Endothelial cell of umbilical vein (primary cell): ENCODE data around the gene HDGFL2. TPM values are rescaled to one million over a fixed set of nuclear protein-coding genes. Genes with fewer than 3 reads are reported as not detected.

Source experiments
- BruUV-seq: library from RNA; stranded (reverse); fragments of 400-500 nt; replicated peaks from 2 replicates; lab custom pipeline; 2021; lab: Mats Ljungman, UMichigan
- CTCF ChIA-PET: fragments of 300-600, 350-600 bp; sonication (Branson Sonifier 250); formaldehyde crosslinking; loops from one replicate; lab custom pipeline; 2021; ENCODE audit warnings: antibody characterized with exemption, inconsistent platforms; lab: Charles Lee
- POLR2A ChIA-PET: fragments of 300-600, 350-600 bp; sonication (Branson Sonifier 250); formaldehyde crosslinking; loops from one replicate; lab custom pipeline; 2021; ENCODE audit warnings: antibody characterized with exemption, inconsistent platforms; lab: Charles Lee
- DNase-seq: peaks from one replicate; pipeline ENCODE4 v3.0.0-alpha.2; 2011; ENCODE audit warnings: low read depth, low spot score
- FAIRE-seq: peaks from 2 replicates; lab custom pipeline; 2011; peaks lifted over from hg19 to GRCh38; lab: Jason Lieb, UNC
- H2AFZ ChIP-seq: 2 replicates; pipeline ENCODE4 v1.6.0; 2012; ENCODE audit warnings: low read depth, low read length, control low read depth, inconsistent platforms
- H3K27ac ChIP-seq: 2 replicates; pipeline ENCODE4 v1.5.1; 2011; ENCODE audit warnings: low read depth, mild to moderate bottlenecking, control low read depth, low read length, moderate library complexity; ENCODE audit not compliant: insufficient read depth
- H3K27me3 ChIP-seq, 2 experiments: 2 replicates each; pipeline versions ENCODE4 v1.6.0 to v1.6.1; 2011; ENCODE audit warnings: low read length in 2 of 2, mixed read lengths in 1 of 2; ENCODE audit not compliant: control insufficient read depth in 2 of 2, insufficient read depth in 2 of 2
- H3K36me3 ChIP-seq, 2 experiments: 2 replicates in 1 of 2; 3 replicates in 1 of 2; pipeline ENCODE4 v1.5.1; 2011; ENCODE audit warnings: low read length in 2 of 2, mild to moderate bottlenecking in 1 of 2, moderate library complexity in 1 of 2; ENCODE audit not compliant: control insufficient read depth in 2 of 2, insufficient read depth in 2 of 2; ENCODE audit errors: extremely low read depth in 1 of 2
- H3K4me1 ChIP-seq: 3 replicates; pipeline ENCODE4 v1.5.1; 2011; ENCODE audit warnings: mild to moderate bottlenecking, low read length; ENCODE audit not compliant: control insufficient read depth, insufficient read depth; ENCODE audit errors: extremely low read depth
- H3K4me2 ChIP-seq: 2 replicates; pipeline ENCODE4 v1.6.1; 2011; ENCODE audit warnings: low read length, control low read depth, mixed read lengths; ENCODE audit not compliant: insufficient read depth
- H3K4me3 ChIP-seq, 3 experiments: fragments of 200-600 bp in 1 of 3; sonication (generic), shearing (Covaris generic) in 1 of 3; replicated peaks in 1 of 3; 2 replicates each; pipeline ENCODE4 v1.5.1; 2011 to 2016; ENCODE audit warnings: control low read depth in 3 of 3, low read length in 3 of 3, mild to moderate bottlenecking in 2 of 3, inconsistent platforms in 1 of 3, low read depth in 1 of 3, moderate library complexity in 1 of 3; ENCODE audit not compliant: insufficient read depth in 1 of 3
- H3K79me2 ChIP-seq: 2 replicates; pipeline ENCODE4 v1.6.0; 2012; ENCODE audit warnings: low read length, inconsistent platforms; ENCODE audit not compliant: control insufficient read depth, insufficient read depth
- H3K9ac ChIP-seq: replicated peaks from 2 replicates; pipeline ENCODE3; 2011; ENCODE audit warnings: low read length, control low read depth; ENCODE audit not compliant: insufficient read depth; ENCODE audit errors: extremely low read depth
- H3K9me1 ChIP-seq: replicated peaks from 3 replicates; pipeline ENCODE4 v1.6.0; 2011; ENCODE audit warnings: mild to moderate bottlenecking, low read length; ENCODE audit not compliant: control insufficient read depth, insufficient read depth; ENCODE audit errors: extremely low read depth
- H3K9me3 ChIP-seq: replicated peaks from 2 replicates; pipeline ENCODE4 v1.5.1; 2012; ENCODE audit warnings: low read length, inconsistent platforms; ENCODE audit not compliant: control insufficient read depth, insufficient read depth
- H4K20me1 ChIP-seq: replicated peaks from 2 replicates; pipeline ENCODE3; 2011; ENCODE audit warnings: mild to moderate bottlenecking, low read length; ENCODE audit not compliant: control insufficient read depth, insufficient read depth; ENCODE audit errors: extremely low read depth
- CTCF ChIP-seq, 2 donors: IDR thresholded peaks; 1 replicate in 1 of 2; 2 replicates in 1 of 2; pipeline ENCODE4 v1.5.1; 2011; ENCODE audit warnings: low read length in 2 of 2, mild to moderate bottlenecking in 2 of 2, moderate library complexity in 2 of 2, control low read depth in 1 of 2, inconsistent platforms in 1 of 2, low read depth in 1 of 2; ENCODE audit not compliant: insufficient read depth in 1 of 2; ENCODE audit errors: extremely low read depth in 1 of 2
- EZH2 ChIP-seq: IDR thresholded peaks from 2 replicates; pipeline ENCODE4 v1.6.1; 2012; ENCODE audit warnings: borderline replicate concordance, low read depth, mild to moderate bottlenecking, moderate library complexity, low read length, inconsistent platforms; ENCODE audit not compliant: severe bottlenecking
- FOS ChIP-seq: IDR thresholded peaks from 2 replicates; pipeline ENCODE4 v1.6.1; 2011; ENCODE audit warnings: mild to moderate bottlenecking, low read length, moderate library complexity, borderline replicate concordance; ENCODE audit not compliant: insufficient read depth
- GATA2 ChIP-seq: IDR thresholded peaks from 2 replicates; pipeline ENCODE4 v1.7.0; 2011; ENCODE audit warnings: low read depth, mild to moderate bottlenecking, moderate library complexity, mixed read lengths, low read length; ENCODE audit not compliant: insufficient read length, insufficient read depth
- JUN ChIP-seq: IDR thresholded peaks from 2 replicates; pipeline ENCODE4 v1.6.1; 2011; ENCODE audit warnings: borderline replicate concordance, low read depth; ENCODE audit not compliant: insufficient read length, insufficient read depth
- MAX ChIP-seq: IDR thresholded peaks from 2 replicates; pipeline ENCODE4 v1.6.1; 2011; ENCODE audit not compliant: insufficient read depth, insufficient read length
- MYC ChIP-seq: IDR thresholded peaks from one replicate; pipeline ENCODE4 v1.6.1; 2011; ENCODE audit warnings: mild to moderate bottlenecking, low read depth, low read length
- POLR2A ChIP-seq: IDR thresholded peaks from 2 replicates; pipeline ENCODE4 v1.6.1; 2012; ENCODE audit warnings: low read depth, mild to moderate bottlenecking, control low read depth, low read length
- POLR2AphosphoS5 ChIP-seq: IDR thresholded peaks from 2 replicates; pipeline ENCODE4 v1.6.1; 2012; ENCODE audit warnings: low read depth, mild to moderate bottlenecking, control low read depth, low read length, moderate library complexity; ENCODE audit not compliant: insufficient read depth
- dilution Hi-C: fragments of 300-500 bp; cut with MboI; formaldehyde crosslinking; loops from one replicate; pipeline ENCODE4 v1.15.0; 2019; ENCODE audit warnings: low sequenced_read_pairs; ENCODE audit not compliant: extremely low pct_ligation_motif_present
- intact Hi-C: fragments of 100-400 bp; cut with micrococcal nuclease; formaldehyde crosslinking; loops from one replicate; pipeline ENCODE4 v1.10.0; 2022
- polyA plus RNA-seq, 4 experiments: library from polyadenylated mRNA; depleted of rRNA in 3 of 4; stranded (reverse) in 3 of 4; unstranded in 1 of 4; fragments of >200 nt; gene quantifications; 2 replicates each; pipeline versions ENCODE4 v1.2.1 to v1.2.3, GENCODE V29; 2011 to 2012; ENCODE audit warnings: missing spikeins in 1 of 4
- total RNA-seq: library from RNA; stranded (reverse); gene quantifications from 2 replicates; pipeline ENCODE4 v1.2.3, GENCODE V29; 2021

Gene HDGFL2
- total and polyA plus RNA-seq, 2 donors (not counting 3 experiments of a cell fraction or from before 2014, with no cell fraction given) = 39.1 to 79.6 TPM

DNA sequence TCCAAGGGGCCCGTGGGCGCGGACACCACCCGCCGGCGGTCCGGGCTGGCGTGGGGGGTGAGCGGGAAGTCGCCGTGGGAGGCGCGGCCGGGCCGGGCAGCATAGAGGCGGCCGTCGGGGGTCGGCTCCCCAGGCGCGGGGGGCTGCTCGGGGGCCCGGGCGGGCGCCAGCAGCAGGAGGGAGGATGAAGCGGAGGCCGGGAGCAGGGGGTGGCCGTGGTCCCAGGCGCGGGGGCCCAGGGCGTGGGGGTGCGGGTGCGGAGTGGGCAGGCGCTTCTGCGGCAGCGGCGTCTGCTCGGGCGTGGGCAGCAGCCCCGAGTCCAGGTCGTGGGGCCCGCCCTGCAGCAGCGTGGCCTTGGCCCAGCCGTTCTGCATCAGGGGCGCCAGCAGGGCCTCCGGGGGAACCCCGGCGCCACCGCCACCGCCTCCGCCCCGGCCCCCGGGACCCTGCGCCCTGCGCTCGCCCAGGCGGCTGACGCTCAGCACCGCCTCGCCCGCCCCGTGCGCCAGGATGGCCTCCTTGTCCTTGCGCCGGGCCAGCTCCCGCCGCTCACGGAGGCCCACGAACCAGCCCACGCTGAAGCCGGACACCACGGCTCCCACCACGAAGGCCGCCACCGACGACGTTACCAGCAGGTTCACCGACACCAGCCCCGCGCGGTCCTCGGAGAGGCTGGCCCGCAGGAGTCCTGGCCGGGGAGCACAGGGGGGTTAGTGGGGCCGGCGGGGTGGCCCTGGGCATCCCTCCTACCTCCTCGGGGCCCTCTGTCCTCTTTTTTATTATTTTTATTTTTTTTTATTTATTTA is 71.9 kb downstream of the HDGFL2 start:
- no peak overlapping the region for H3K4me3 ChIP-seq
- H2AFZ ChIP-seq = no peak overlapping the region
- FAIRE-seq = no peak
- no peaks in the 10 kb centered on the region for H3K79me2 ChIP-seq
- dilution Hi-C loops (no loop called here), intact Hi-C loops (no loop called here)
- no peaks in the 10 kb centered on the region for H4K20me1 ChIP-seq
- H3K27ac ChIP-seq = no peak overlapping the region
- H3K36me3 ChIP-seq = peaks cover 0 to 20% of the 10 kb centered on the region in 2 experiments
- ChIA-PET POLR2A (no interaction called here), CTCF (interaction anchor here (1.2 kb wide), 1 partner anchor 93 kb away, joined by 3 read pairs; no protein-coding TSS in a partner anchor)
- H3K9me1 ChIP-seq = no peaks in the 10 kb centered on the region
- TF ChIP-seq MYC = no peak
- TF ChIP-seq GATA2 = no peak
- no peak for TF ChIP-seq EZH2
- TF ChIP-seq CTCF (IDR thresholded peaks at IDR 0.05; ENCODE audit: extremely low read depth in 1 of 2, insufficient read depth in 1 of 2, low read depth in 1 of 2, low read length in 2 of 2) = no peak
- TF ChIP-seq POLR2AphosphoS5 = no peak
- TF ChIP-seq JUN = no peak
- no peak for TF ChIP-seq MAX
- no peak for TF ChIP-seq POLR2A
- no peak for TF ChIP-seq FOS
- no TSS peak for BruUV-seq
- H3K27me3 ChIP-seq = no peaks in the 10 kb centered on the region
- no peak overlapping the region for H3K4me2 ChIP-seq
- no peak overlapping the region for H3K9ac ChIP-seq
- no peak for DNase-seq
- H3K4me1 ChIP-seq = peaks cover 8% of the 10 kb centered on the region
- H3K9me3 ChIP-seq = no peaks in the 10 kb centered on the region
